Effector memory CD8-positive, alpha-beta T cell (primary cell): Measurements from ENCODE around the gene XYLT1.
A peak's percentile ranks its signal among the peaks of the same experiment; 100 is the strongest.
"Not testable (repeated sequence)": the region's sequence is repeated elsewhere in the genome, so short reads cannot be mapped to it uniquely, and the experiment has no call there.

Experiments used
- ATAC-seq: fragments of 150-1000 bp; cut with Tn5 transposase; replicated peaks from 2 replicates; pipeline ENCODE4 v1.10.0; 2021; ENCODE audit warnings: mild to moderate bottlenecking, moderate library complexity
- DNase-seq, 3 experiments: peaks; one replicate each; pipeline ENCODE4 v3.0.0; 2021
- H3K27ac Mint-ChIP-seq, 2 donors: one replicate each; pipeline ENCODE4 v1.8.0; 2022; ENCODE audit warnings: mild to moderate bottlenecking in 2 of 2, mixed read lengths in 2 of 2, moderate library complexity in 2 of 2
- H3K27me3 Mint-ChIP-seq, 2 donors: one replicate each; pipeline ENCODE4 v1.8.0; 2022; ENCODE audit warnings: mixed read lengths in 2 of 2
- H3K36me3 Mint-ChIP-seq: one replicate; pipeline ENCODE4 v1.8.0; 2022; ENCODE audit warnings: mild to moderate bottlenecking, moderate library complexity, mixed read lengths; ENCODE audit not compliant: insufficient read depth
- H3K4me1 Mint-ChIP-seq, 2 donors: one replicate each; pipeline ENCODE4 v1.8.0; 2022; ENCODE audit warnings: low read depth in 2 of 2, mixed read lengths in 2 of 2
- H3K4me3 Mint-ChIP-seq, 2 donors: one replicate each; pipeline ENCODE4 v1.8.0; 2022; ENCODE audit warnings: mild to moderate bottlenecking in 2 of 2, mixed read lengths in 2 of 2, moderate library complexity in 2 of 2
- H3K9me3 Mint-ChIP-seq, 2 donors: one replicate each; pipeline ENCODE4 v1.8.0; 2022; ENCODE audit warnings: mixed read lengths in 2 of 2
- total RNA-seq, 9 experiments: gene quantifications; one replicate each; lab custom pipeline; 2026; lab: John Stamatoyannopoulos, UW

XYLT1 gene
- 7.5 to 146 (median 58.8) reads per million in 9 experiments for total RNA-seq

GRCh38 chr16:17470908-17471718 is at the start of gene XYLT1:
Gene XYLT1 (minus strand): TSS chr16:17470960. CDS start chr16:17470796, 164 bp downstream.
- Mint-ChIP-seq H3K4me1 (peaks cover 43 to 45% of the 10 kb centered on the region in 2 donors), H3K9me3 (no peaks in the 10 kb centered on the region), H3K27me3 (no peaks in the 10 kb centered on the region), H3K4me3 (peak within 1 kb of the TSS; percentile 81 to 87), H3K36me3 (peaks cover 17% of the 10 kb centered on the region), H3K27ac (peak within 1 kb of the TSS; percentile 83 to 90)
- peak in 1 of 3 experiments; percentile 31 for DNase-seq
- ATAC-seq, result no peak

GRCh38 chr16:17520111-17520510 is 49.4 kb upstream of the XYLT1 start:
- no peak overlapping the region for H3K27ac Mint-ChIP-seq
- no peaks in the 10 kb centered on the region for H3K36me3 Mint-ChIP-seq

GRCh38 chr16:17519101-17519955 is 48.6 kb upstream of the XYLT1 start:
- Mint-ChIP-seq H3K36me3 (no peaks in the 10 kb centered on the region), H3K9me3 (no peaks in the 10 kb centered on the region), H3K27me3 (peaks cover 20 to 38% of the 10 kb centered on the region in 2 donors), H3K4me1 (no peaks in the 10 kb centered on the region), H3K27ac (no peak overlapping the region), H3K4me3 (no peak overlapping the region)
- no peak for DNase-seq
- no peak for ATAC-seq

More at GRCh38 chr16:17520111-17520510, 49.4 kb upstream of the XYLT1 start:
- Mint-ChIP-seq H3K9me3 (no peaks in the 10 kb centered on the region), H3K27me3 (peaks cover 17 to 34% of the 10 kb centered on the region in 2 donors), H3K4me1 (no peaks in the 10 kb centered on the region), H3K4me3 (no peak overlapping the region)
- no peak for ATAC-seq
- DNase-seq, result no peak

GRCh38 chr16:17518441-17518840 is 47.7 kb upstream of the XYLT1 start:
- Mint-ChIP-seq H3K27ac (no peak overlapping the region), H3K9me3 (no peaks in the 10 kb centered on the region), H3K36me3 (no peaks in the 10 kb centered on the region), H3K4me3 (no peak overlapping the region), H3K27me3 (peaks cover 27 to 44% of the 10 kb centered on the region in 2 donors), H3K4me1 (no peaks in the 10 kb centered on the region)
- no peak for DNase-seq
- no peak for ATAC-seq

GRCh38 chr16:17515421-17516210 is 44.9 kb upstream of the XYLT1 start:
- Mint-ChIP-seq H3K4me3 (no peak overlapping the region), H3K36me3 (no peaks in the 10 kb centered on the region), H3K27ac (no peak overlapping the region), H3K4me1 (no peaks in the 10 kb centered on the region), H3K9me3 (no peaks in the 10 kb centered on the region), H3K27me3 (peaks cover 34 to 38% of the 10 kb centered on the region in 2 donors)
- ATAC-seq (no peak), DNase-seq (no peak)

- Mint-ChIP-seq H3K27ac (no peak overlapping the region), H3K36me3 (no peaks in the 10 kb centered on the region), H3K4me3 (no peak overlapping the region), H3K4me1 (no peaks in the 10 kb centered on the region), H3K27me3 (peaks cover 25 to 45% of the 10 kb centered on the region in 2 donors), H3K9me3 (peaks cover 0 to 2% of the 10 kb centered on the region in 2 donors)
- ATAC-seq (no peak), DNase-seq (no peak)
Measured at GRCh38 chr16:17512636-17513220, 42.0 kb upstream of the XYLT1 start.

GRCh38 chr16:17511340-17511739 is 40.6 kb upstream of the XYLT1 start:
- no peak overlapping the region for H3K27ac Mint-ChIP-seq
- H3K9me3 Mint-ChIP-seq, result peaks cover 0 to 2% of the 10 kb centered on the region in 2 donors
- ATAC-seq (no peak), DNase-seq (no peak)
- H3K4me3 Mint-ChIP-seq, result no peak overlapping the region
- H3K4me1 Mint-ChIP-seq, result no peaks in the 10 kb centered on the region
- peaks cover 28 to 41% of the 10 kb centered on the region in 2 donors for H3K27me3 Mint-ChIP-seq
- H3K36me3 Mint-ChIP-seq, result no peaks in the 10 kb centered on the region

GRCh38 chr16:17510567-17510966 is 39.8 kb upstream of the XYLT1 start:
- ATAC-seq (no peak), DNase-seq (no peak)
- no peaks in the 10 kb centered on the region for H3K4me1 Mint-ChIP-seq
- peaks cover 0 to 2% of the 10 kb centered on the region in 2 donors for H3K9me3 Mint-ChIP-seq
- H3K27me3 Mint-ChIP-seq, result peaks cover 25 to 35% of the 10 kb centered on the region in 2 donors
- H3K36me3 Mint-ChIP-seq, result no peaks in the 10 kb centered on the region
- H3K27ac Mint-ChIP-seq, result no peak overlapping the region
- H3K4me3 Mint-ChIP-seq, result no peak overlapping the region

- H3K36me3 Mint-ChIP-seq, result no peaks in the 10 kb centered on the region
- no peak for ATAC-seq
Measured at GRCh38 chr16:17509194-17509593, 38.4 kb upstream of the XYLT1 start.

GRCh38 chr16:17508303-17508702 is 37.5 kb upstream of the XYLT1 start:
- no peak for ATAC-seq
- no peaks in the 10 kb centered on the region for H3K36me3 Mint-ChIP-seq
- H3K4me1 Mint-ChIP-seq, result no peaks in the 10 kb centered on the region

More at GRCh38 chr16:17509194-17509593, 38.4 kb upstream of the XYLT1 start:
- Mint-ChIP-seq H3K27ac (no peak overlapping the region), H3K4me1 (no peaks in the 10 kb centered on the region), H3K27me3 (peaks cover 15 to 32% of the 10 kb centered on the region in 2 donors), H3K9me3 (peaks cover 0 to 2% of the 10 kb centered on the region in 2 donors), H3K4me3 (no peak overlapping the region)
- no peak for DNase-seq

GRCh38 chr16:17507516-17507915 is 36.8 kb upstream of the XYLT1 start:
- ATAC-seq, H3K4me1 Mint-ChIP-seq, H3K9me3 Mint-ChIP-seq, H3K27ac Mint-ChIP-seq, DNase-seq, H3K36me3 Mint-ChIP-seq, H3K4me3 Mint-ChIP-seq: not testable (repeated sequence)
- H3K27me3 Mint-ChIP-seq, result peaks cover 19 to 31% of the 10 kb centered on the region in 2 donors

More at GRCh38 chr16:17508303-17508702, 37.5 kb upstream of the XYLT1 start:
- no peak overlapping the region for H3K4me3 Mint-ChIP-seq
- peaks cover 11 to 35% of the 10 kb centered on the region in 2 donors for H3K27me3 Mint-ChIP-seq
- H3K9me3 Mint-ChIP-seq, result peaks cover 0 to 2% of the 10 kb centered on the region in 2 donors
- no peak overlapping the region for H3K27ac Mint-ChIP-seq
- no peak for DNase-seq

GRCh38 chr16:17505828-17506227 is 35.1 kb upstream of the XYLT1 start:
- H3K27ac Mint-ChIP-seq, ATAC-seq, H3K4me3 Mint-ChIP-seq, H3K36me3 Mint-ChIP-seq, DNase-seq, H3K9me3 Mint-ChIP-seq, H3K4me1 Mint-ChIP-seq: not testable (repeated sequence)
- H3K27me3 Mint-ChIP-seq, result peaks cover 19 to 28% of the 10 kb centered on the region in 2 donors
